22Rv1 (cell line): ENCODE measurements around the gene SEC14L1.

ENCODE experiments used
- ZFX ChIP-seq: fragments of 450-650 bp; IDR thresholded peaks from 2 replicates; pipeline ENCODE4 v1.6.1; 2017; ENCODE audit warnings: antibody characterized with exemption, borderline replicate concordance
- TF ChIP-seq, protein P1 (sequence below): fragments of 450-650 bp; IDR thresholded peaks from 2 replicates; pipeline ENCODE4 v1.5.1; 2017; ENCODE audit warnings: mild to moderate bottlenecking

DNA sequence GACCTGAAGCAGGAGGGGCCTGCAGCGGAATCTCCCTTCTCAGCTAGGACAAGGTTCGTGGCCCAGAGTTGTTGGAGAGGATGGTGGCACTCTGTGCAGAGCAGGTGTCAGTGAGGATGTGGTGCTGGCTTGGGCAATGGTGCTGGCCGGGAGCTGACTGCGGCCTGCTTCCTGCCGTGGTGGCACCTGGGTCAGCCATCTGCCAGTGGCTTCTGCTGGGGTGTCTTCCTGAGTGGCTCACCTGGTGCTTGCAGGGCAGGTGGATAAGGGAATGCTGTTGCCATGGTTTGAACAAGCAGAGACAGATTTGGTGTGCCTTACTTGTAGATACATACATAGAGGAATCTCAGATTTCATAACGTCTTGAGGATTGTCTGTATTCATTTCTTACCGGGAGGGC is 69.6 kb downstream of the SEC14L1 start:
- TF ChIP-seq, protein P1, sequence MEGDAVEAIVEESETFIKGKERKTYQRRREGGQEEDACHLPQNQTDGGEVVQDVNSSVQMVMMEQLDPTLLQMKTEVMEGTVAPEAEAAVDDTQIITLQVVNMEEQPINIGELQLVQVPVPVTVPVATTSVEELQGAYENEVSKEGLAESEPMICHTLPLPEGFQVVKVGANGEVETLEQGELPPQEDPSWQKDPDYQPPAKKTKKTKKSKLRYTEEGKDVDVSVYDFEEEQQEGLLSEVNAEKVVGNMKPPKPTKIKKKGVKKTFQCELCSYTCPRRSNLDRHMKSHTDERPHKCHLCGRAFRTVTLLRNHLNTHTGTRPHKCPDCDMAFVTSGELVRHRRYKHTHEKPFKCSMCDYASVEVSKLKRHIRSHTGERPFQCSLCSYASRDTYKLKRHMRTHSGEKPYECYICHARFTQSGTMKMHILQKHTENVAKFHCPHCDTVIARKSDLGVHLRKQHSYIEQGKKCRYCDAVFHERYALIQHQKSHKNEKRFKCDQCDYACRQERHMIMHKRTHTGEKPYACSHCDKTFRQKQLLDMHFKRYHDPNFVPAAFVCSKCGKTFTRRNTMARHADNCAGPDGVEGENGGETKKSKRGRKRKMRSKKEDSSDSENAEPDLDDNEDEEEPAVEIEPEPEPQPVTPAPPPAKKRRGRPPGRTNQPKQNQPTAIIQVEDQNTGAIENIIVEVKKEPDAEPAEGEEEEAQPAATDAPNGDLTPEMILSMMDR = no peak
- no peak for TF ChIP-seq ZFX
